ENCODE results near the gene ZNF511.

Gene ZNF511

GRCh38 chr10:133353988-133354605 is 45.4 kb downstream of the ZNF511 start:
- DNase-seq (ENCODE audit: low spot score): no peak

- no peak for DNase-seq (ENCODE audit: low spot score)
These were observed 46.0 kb downstream of the ZNF511 start for GRCh38 chr10:133354672-133355240.

GRCh38 chr10:133355266-133355665 is 46.6 kb downstream of the ZNF511 start:
- DNase-seq (ENCODE audit: low spot score): no peak

GRCh38 chr10:133355991-133356390 is 47.3 kb downstream of the ZNF511 start:
- no peak for DNase-seq (ENCODE audit: low spot score)

GRCh38 chr10:133356549-133357284 is 48.0 kb downstream of the ZNF511 start:
- no peak for DNase-seq (ENCODE audit: low spot score)

GRCh38 chr10:133357285-133358161 is 48.8 kb downstream of the ZNF511 start, which contains the start of gene FUOM:
TSS of gene FUOM (minus strand) at chr10:133358019. CDS start at chr10:133358007, 12 bp downstream.
- DNase-seq (ENCODE audit: low spot score): no peak

- no peak for DNase-seq (ENCODE audit: low spot score)
These were observed 49.6 kb downstream of the ZNF511 start for GRCh38 chr10:133358162-133358924.

GRCh38 chr10:133358925-133359310 is 50.2 kb downstream of the ZNF511 start:
- DNase-seq (ENCODE audit: low spot score): no peak

- no peak for DNase-seq (ENCODE audit: low spot score)
These were observed 50.8 kb downstream of the ZNF511 start for GRCh38 chr10:133359554-133359971.

GRCh38 chr10:133359972-133360610 is 51.4 kb downstream of the ZNF511 start:
- no peak for DNase-seq (ENCODE audit: low spot score)

GRCh38 chr10:133361227-133361626 is 52.5 kb downstream of the ZNF511 start:
- DNase-seq (ENCODE audit: low spot score): no peak

- DNase-seq (ENCODE audit: low spot score): no peak
These were observed 53.2 kb downstream of the ZNF511 start for GRCh38 chr10:133361773-133362441.
